HepG2 (cell line): ENCODE results near the gene MADCAM1. TPM values are rescaled to one million over a fixed set of nuclear protein-coding genes. Genes with fewer than 3 reads are reported as not detected.
A peak's percentile ranks its signal among the peaks of the same experiment; 100 is the strongest.

Source experiments
- CREB1 ChIP-seq, 2 experiments: fragments of 450-650 bp in 1 of 2; IDR thresholded peaks; 2 replicates each; pipeline ENCODE4 v1.6.1; 2016 to 2017; ENCODE audit warnings: control low read depth in 1 of 2, mild to moderate bottlenecking in 1 of 2, missing compliant biosample characterization in 1 of 2, missing genetic modification characterization in 1 of 2
- DMTF1 ChIP-seq: sonication (generic); formaldehyde crosslinking; IDR thresholded peaks from 2 replicates; pipeline ENCODE4 v1.4.0; 2020; ENCODE audit warnings: mild to moderate bottlenecking, missing genetic modification reagents
- E2F2 ChIP-seq: sonication (generic); formaldehyde crosslinking; IDR thresholded peaks from 2 replicates; pipeline ENCODE4 v1.4.0; 2020; ENCODE audit warnings: missing genetic modification reagents, borderline replicate concordance
- HES4 ChIP-seq: sonication (generic); formaldehyde crosslinking; IDR thresholded peaks from 2 replicates; pipeline ENCODE4 v1.9.0; 2021; ENCODE audit warnings: mild to moderate bottlenecking, missing genetic modification reagents, borderline replicate concordance
- HNRNPUL1 ChIP-seq: fragments of 200-400 bp; formaldehyde crosslinking; IDR thresholded peaks from 2 replicates; pipeline ENCODE4 v1.6.1; 2017; ENCODE audit warnings: low read depth, mild to moderate bottlenecking, low read length, moderate library complexity
- KDM6A ChIP-seq: IDR thresholded peaks from 2 replicates; pipeline ENCODE4 v1.6.1; 2016; ENCODE audit warnings: low read depth
- MIER2 ChIP-seq: IDR thresholded peaks from 2 replicates; pipeline ENCODE4 v1.6.1; 2016; ENCODE audit warnings: missing biosample characterization, missing genetic modification reagents
- RFX3 ChIP-seq: IDR thresholded peaks from 2 replicates; pipeline ENCODE4 v1.6.1; 2016; ENCODE audit warnings: missing biosample characterization, missing genetic modification reagents
- SATB2 ChIP-seq: sonication (generic); formaldehyde crosslinking; IDR thresholded peaks from 2 replicates; pipeline ENCODE4 v1.5.0; 2020; ENCODE audit warnings: missing genetic modification reagents
- SCMH1 ChIP-seq: sonication (generic); formaldehyde crosslinking; IDR thresholded peaks from 2 replicates; pipeline ENCODE4 v1.9.0; 2021; ENCODE audit warnings: missing genetic modification reagents, mild to moderate bottlenecking, borderline replicate concordance
- U2AF1 ChIP-seq: fragments of 200-400 bp; formaldehyde crosslinking; optimal IDR thresholded peaks from 2 replicates; pipeline ENCODE3; 2017; ENCODE audit warnings: mild to moderate bottlenecking, low read depth, low read length
- YEATS2 ChIP-seq: sonication (generic); formaldehyde crosslinking; IDR thresholded peaks from 2 replicates; pipeline ENCODE4 v1.4.0; 2020; ENCODE audit warnings: missing genetic modification reagents, borderline replicate concordance
- YY1 ChIP-seq: IDR thresholded peaks from 2 replicates; pipeline ENCODE4 v1.6.1; 2011; ENCODE audit warnings: low read length, low read depth, moderate library complexity, mild to moderate bottlenecking; ENCODE audit not compliant: insufficient read depth, insufficient replicate concordance
- ZNF407 ChIP-seq: sonication (generic); formaldehyde crosslinking; IDR thresholded peaks from one replicate; pipeline ENCODE4 v1.5.1; 2020; ENCODE audit warnings: mild to moderate bottlenecking, missing genetic modification reagents; ENCODE audit errors: not compliant biosample characterization
- polyA plus RNA-seq, 8 experiments: library from polyadenylated mRNA; depleted of rRNA in 3 of 8; stranded (reverse) in 7 of 8; unstranded in 1 of 8; fragments of >200 nt; fragmentation: Illumina TruSeq in 4 of 8; extraction: Trizol in 4 of 8; gene quantifications; 2 replicates each; pipeline versions ENCODE4 v1.2.1 to v1.2.3, GENCODE V29; 2011 to 2016; ENCODE audit warnings: low read depth in 4 of 8, missing spikeins in 1 of 8, mixed read lengths in 1 of 8; ENCODE audit not compliant: insufficient read depth in 1 of 8
- total RNA-seq, 5 experiments: library from RNA; depleted of rRNA; stranded (reverse); fragments of >200 nt; fragmentation: Illumina TruSeq; extraction: Trizol; gene quantifications; 2 replicates each; pipeline ENCODE4 v1.2.3, GENCODE V29; 2016; ENCODE audit warnings: low read depth in 1 of 5

Gene MADCAM1
- total and polyA plus RNA-seq, 2 of the 13 experiments (the other 11 are each of a cell fraction or from before 2014, with no cell fraction given), result 0.29 to 0.33 TPM

GRCh38 chr19:507286-508203, 11.3 kb downstream of the MADCAM1 start, which contains the start of gene TPGS1 (continued):
- TF ChIP-seq ZNF407 (CRISPR knock-in tag), result no peak
- TF ChIP-seq SATB2 (CRISPR knock-in tag), result no peak
- TF ChIP-seq YEATS2 (CRISPR knock-in tag), result peak; percentile 59; the same call in 1 of the 2 replicates
- no peak for TF ChIP-seq DMTF1 (CRISPR knock-in tag)
- TF ChIP-seq YY1, result peak; percentile 99
- no peak for TF ChIP-seq U2AF1
- no peak for TF ChIP-seq RFX3
- TF ChIP-seq SCMH1 (CRISPR knock-in tag), result no peak
- TF ChIP-seq HNRNPUL1, result no peak
- TF ChIP-seq HES4 (CRISPR knock-in tag), result peak; percentile 7; the same call in 1 of the 2 replicates
- TF ChIP-seq KDM6A, result no peak
- TF ChIP-seq E2F2 (CRISPR knock-in tag), result peak; percentile 35; the same call in 1 of the 2 replicates
- peak; percentile 59 for TF ChIP-seq CREB1 (IDR thresholded peaks at IDR 0.05)
- peak; percentile 87; the same call in 1 of the 2 replicates for TF ChIP-seq CREB1 (CRISPR knock-in tag; IDR thresholded peaks at IDR 0.05)
- TF ChIP-seq MIER2, result no peak
